ENCODE data around the gene MEP1A. TPM values are rescaled to one million over a fixed set of nuclear protein-coding genes. Genes with fewer than 3 reads are reported as not detected.

Gene MEP1A
- total RNA-seq, 6 experiments from 2014 or later: 0.07 to 0.18 TPM; not detected in 4

Other genes starting within 250 kb of the MEP1A start
- gene CYP39A1, start 140.6 kb upstream of the MEP1A start, total RNA-seq: 10 to 100 TPM; 21.2 to 59.7 (median 37.2) TPM
- gene SLC25A27, start 140.4 kb upstream of the MEP1A start, total RNA-seq: 10 to 100 TPM in 5 of 6 experiments, 1 to 10 TPM in 1; 8.8 to 21.0 (median 14.2) TPM
- gene TDRD6, start 105.5 kb upstream of the MEP1A start, total RNA-seq: 1 to 10 TPM in 2 of 6 experiments, under 1 TPM in 4; 0.13 to 1.4 (median 0.72) TPM
- gene PLA2G7, start 58.0 kb upstream of the MEP1A start, total RNA-seq: 1 to 10 TPM in 5 of 6 experiments, under 1 TPM in 1; 0.92 to 7.4 (median 1.6) TPM
- not detected for gene ANKRD66, start 46.5 kb upstream of the MEP1A start, total RNA-seq
- 10 to 100 TPM in 3 of 6 experiments, 1 to 10 TPM in 3; 6.5 to 14.6 (median 10.7) TPM for gene ADGRF5, start 128.5 kb downstream of the MEP1A start, total RNA-seq
- not detected for gene ADGRF1, start 248.9 kb downstream of the MEP1A start, total RNA-seq

Data from right lobe of liver (tissue), 5 donors.